ENCODE results near the gene GNAI3.

The GNAI3 gene

GRCh38 chr1:109626682-109627408, 78.4 kb downstream of the GNAI3 start:
- H3K23ac ChIP-seq (ENCODE audit: low read depth, low read length, poor library complexity), result no peak overlapping the region
- no peak overlapping the region for H2BK5ac ChIP-seq (ENCODE audit: low read length)
- H3K36me3 ChIP-seq (replicated peaks in 1 of 2; ENCODE audit: control insufficient read depth in 2 of 2, insufficient read depth in 2 of 2, low read length in 2 of 2), result peaks cover 40 to 66% of the 10 kb centered on the region in 2 donors
- no peak overlapping the region for H3K18ac ChIP-seq (ENCODE audit: low read length)
- no peak overlapping the region for H3K4me2 ChIP-seq (ENCODE audit: insufficient read depth, low read length, poor library complexity, severe bottlenecking)
- H3K9me3 ChIP-seq (replicated peaks in 1 of 2; ENCODE audit: control insufficient read depth in 2 of 2, insufficient read depth in 1 of 2, low read depth in 1 of 2, low read length in 2 of 2), result no peaks in the 10 kb centered on the region
- H2AFZ ChIP-seq (ENCODE audit: low read length), result no peak overlapping the region
- no peak overlapping the region for H2BK120ac ChIP-seq (ENCODE audit: low read depth, low read length)
- H3K4me1 ChIP-seq (ENCODE audit: control insufficient read depth in 2 of 2, insufficient read depth in 1 of 2, low read depth in 1 of 2, low read length in 2 of 2), result peaks cover 5 to 17% of the 10 kb centered on the region in 2 donors
- DNase-seq (ENCODE audit: low spot score), result no peak
- H4K8ac ChIP-seq (ENCODE audit: low read depth, low read length), result no peak overlapping the region
- peaks cover 13% of the 10 kb centered on the region for H3K79me1 ChIP-seq (ENCODE audit: low read depth, low read length)
- H4K91ac ChIP-seq (ENCODE audit: low read depth, low read length, poor library complexity), result no peak overlapping the region
- no CpG with 5 or more reads among the region's 21 CpGs for WGBS, 2 donors (ENCODE audit: extremely low coverage in 2 of 2, insufficient read length in 2 of 2, insufficient replicate concordance in 1 of 2)
- H3K4me3 ChIP-seq (ENCODE audit: low read length in 2 of 2), result no peak overlapping the region
- H3K27ac ChIP-seq (replicated peaks; ENCODE audit: low read length), result no peak overlapping the region
- no peak overlapping the region for H3K14ac ChIP-seq (ENCODE audit: low read length)
- H2AK5ac ChIP-seq (ENCODE audit: low read depth, low read length), result no peak overlapping the region
- H3K9ac ChIP-seq (ENCODE audit: low read depth, low read length, poor library complexity), result no peak overlapping the region
- H2BK15ac ChIP-seq (ENCODE audit: low read length), result no peak overlapping the region
- H3K4ac ChIP-seq (ENCODE audit: low read length), result no peak overlapping the region
- no peaks in the 10 kb centered on the region for H3K27me3 ChIP-seq (ENCODE audit: control insufficient read depth in 3 of 3, insufficient read depth in 3 of 3, low read depth in 1 of 3, low read length in 3 of 3)
- no peak overlapping the region for H2BK12ac ChIP-seq (ENCODE audit: low read length)

GRCh38 chr1:109627692-109628399, 79.4 kb downstream of the GNAI3 start:
- Histone ChIP-seq H3K14ac (ENCODE audit: low read length) (no peak overlapping the region), H2AFZ (ENCODE audit: low read length) (no peak overlapping the region), H3K4me1 (ENCODE audit: control insufficient read depth in 2 of 2, insufficient read depth in 1 of 2, low read depth in 1 of 2, low read length in 2 of 2) (peaks cover 11 to 12% of the 10 kb centered on the region in 2 donors), H3K18ac (ENCODE audit: low read length) (no peak overlapping the region), H3K27me3 (ENCODE audit: control insufficient read depth in 3 of 3, insufficient read depth in 3 of 3, low read depth in 1 of 3, low read length in 3 of 3) (no peaks in the 10 kb centered on the region), H3K4me3 (ENCODE audit: low read length in 2 of 2) (no peak overlapping the region), H4K91ac (ENCODE audit: low read depth, low read length, poor library complexity) (no peak overlapping the region), H2BK12ac (ENCODE audit: low read length) (no peak overlapping the region), H3K27ac (replicated peaks; ENCODE audit: low read length) (no peak overlapping the region), H2BK15ac (ENCODE audit: low read length) (no peak overlapping the region), H3K9ac (ENCODE audit: low read depth, low read length, poor library complexity) (no peak overlapping the region), H3K36me3 (replicated peaks in 1 of 2; ENCODE audit: control insufficient read depth in 2 of 2, insufficient read depth in 2 of 2, low read length in 2 of 2) (peaks cover 41 to 69% of the 10 kb centered on the region in 2 donors), H2AK5ac (ENCODE audit: low read depth, low read length) (no peak overlapping the region), H3K79me1 (ENCODE audit: low read depth, low read length) (peaks cover 10% of the 10 kb centered on the region), H2BK5ac (ENCODE audit: low read length) (no peak overlapping the region), H3K4ac (ENCODE audit: low read length) (no peak overlapping the region), H3K4me2 (ENCODE audit: insufficient read depth, low read length, poor library complexity, severe bottlenecking) (no peak overlapping the region), H3K23ac (ENCODE audit: low read depth, low read length, poor library complexity) (no peak overlapping the region), H4K8ac (ENCODE audit: low read depth, low read length) (no peak overlapping the region), H3K9me3 (replicated peaks in 1 of 2; ENCODE audit: control insufficient read depth in 2 of 2, insufficient read depth in 1 of 2, low read depth in 1 of 2, low read length in 2 of 2) (no peaks in the 10 kb centered on the region), H2BK120ac (ENCODE audit: low read depth, low read length) (no peak overlapping the region)
- DNase-seq (ENCODE audit: low spot score), result no peak
- WGBS, 2 donors (ENCODE audit: extremely low coverage in 2 of 2, insufficient read length in 2 of 2, insufficient replicate concordance in 1 of 2), result no CpG with 5 or more reads among the region's 23 CpGs

- Histone ChIP-seq H3K18ac (ENCODE audit: low read length) (no peak overlapping the region), H3K79me1 (ENCODE audit: low read depth, low read length) (peaks cover 9% of the 10 kb centered on the region), H2BK15ac (ENCODE audit: low read length) (no peak overlapping the region), H3K4ac (ENCODE audit: low read length) (no peak overlapping the region), H3K14ac (ENCODE audit: low read length) (no peak overlapping the region), H3K4me2 (ENCODE audit: insufficient read depth, low read length, poor library complexity, severe bottlenecking) (no peak overlapping the region), H2AK5ac (ENCODE audit: low read depth, low read length) (no peak overlapping the region), H3K9ac (ENCODE audit: low read depth, low read length, poor library complexity) (peak overlapping the region; percentile 12), H2AFZ (ENCODE audit: low read length) (no peak overlapping the region), H3K9me3 (replicated peaks in 1 of 2; ENCODE audit: control insufficient read depth in 2 of 2, insufficient read depth in 1 of 2, low read depth in 1 of 2, low read length in 2 of 2) (no peaks in the 10 kb centered on the region), H3K27ac (replicated peaks; ENCODE audit: low read length) (no peak overlapping the region), H2BK12ac (ENCODE audit: low read length) (no peak overlapping the region), H3K27me3 (ENCODE audit: control insufficient read depth in 3 of 3, insufficient read depth in 3 of 3, low read depth in 1 of 3, low read length in 3 of 3) (no peaks in the 10 kb centered on the region), H4K8ac (ENCODE audit: low read depth, low read length) (no peak overlapping the region), H4K91ac (ENCODE audit: low read depth, low read length, poor library complexity) (no peak overlapping the region), H3K4me3 (ENCODE audit: low read length in 2 of 2) (no peak overlapping the region), H2BK120ac (ENCODE audit: low read depth, low read length) (no peak overlapping the region), H3K4me1 (ENCODE audit: control insufficient read depth in 2 of 2, insufficient read depth in 1 of 2, low read depth in 1 of 2, low read length in 2 of 2) (peaks cover 3 to 14% of the 10 kb centered on the region in 2 donors), H3K36me3 (replicated peaks in 1 of 2; ENCODE audit: control insufficient read depth in 2 of 2, insufficient read depth in 2 of 2, low read length in 2 of 2) (peaks cover 41 to 69% of the 10 kb centered on the region in 2 donors), H2BK5ac (ENCODE audit: low read length) (peak overlapping the region; percentile 53), H3K23ac (ENCODE audit: low read depth, low read length, poor library complexity) (peak overlapping the region; percentile 35)
- WGBS, 2 donors (ENCODE audit: extremely low coverage in 2 of 2, insufficient read length in 2 of 2, insufficient replicate concordance in 1 of 2), result no CpG with 5 or more reads among the region's 23 CpGs
- no peak for DNase-seq (ENCODE audit: low spot score)
Measured at GRCh38 chr1:109628540-109629321, 80.3 kb downstream of the GNAI3 start.
